ENCODE data around the gene SCCPDH. TPM values are rescaled to one million over a fixed set of nuclear protein-coding genes. Genes with fewer than 3 reads are reported as not detected.

SCCPDH gene
- total RNA-seq, 4 donors from 2014 or later, result 13.3 to 23.3 (median 17.0) TPM

GRCh38 chr1:246814890-246815289 is 90.7 kb downstream of the SCCPDH start:
- no peak for DNase-seq (ENCODE audit: low spot score in 2 of 2)
- 88 to 93% methylated on average over 13 of the region's 13 CpGs for WGBS, 2 donors
- H3K4me3 ChIP-seq (ENCODE audit: low read depth, poor library complexity, severe bottlenecking), result no peak overlapping the region
- intact Hi-C loops (cut with DNase I; ENCODE audit: low total_unique reads), result no loop called here
- TF ChIP-seq, protein P1, sequence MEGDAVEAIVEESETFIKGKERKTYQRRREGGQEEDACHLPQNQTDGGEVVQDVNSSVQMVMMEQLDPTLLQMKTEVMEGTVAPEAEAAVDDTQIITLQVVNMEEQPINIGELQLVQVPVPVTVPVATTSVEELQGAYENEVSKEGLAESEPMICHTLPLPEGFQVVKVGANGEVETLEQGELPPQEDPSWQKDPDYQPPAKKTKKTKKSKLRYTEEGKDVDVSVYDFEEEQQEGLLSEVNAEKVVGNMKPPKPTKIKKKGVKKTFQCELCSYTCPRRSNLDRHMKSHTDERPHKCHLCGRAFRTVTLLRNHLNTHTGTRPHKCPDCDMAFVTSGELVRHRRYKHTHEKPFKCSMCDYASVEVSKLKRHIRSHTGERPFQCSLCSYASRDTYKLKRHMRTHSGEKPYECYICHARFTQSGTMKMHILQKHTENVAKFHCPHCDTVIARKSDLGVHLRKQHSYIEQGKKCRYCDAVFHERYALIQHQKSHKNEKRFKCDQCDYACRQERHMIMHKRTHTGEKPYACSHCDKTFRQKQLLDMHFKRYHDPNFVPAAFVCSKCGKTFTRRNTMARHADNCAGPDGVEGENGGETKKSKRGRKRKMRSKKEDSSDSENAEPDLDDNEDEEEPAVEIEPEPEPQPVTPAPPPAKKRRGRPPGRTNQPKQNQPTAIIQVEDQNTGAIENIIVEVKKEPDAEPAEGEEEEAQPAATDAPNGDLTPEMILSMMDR (IDR thresholded peaks at IDR 0.05), result no peak
- no peak for TF ChIP-seq POLR2A (IDR thresholded peaks at IDR 0.05)

DNA sequence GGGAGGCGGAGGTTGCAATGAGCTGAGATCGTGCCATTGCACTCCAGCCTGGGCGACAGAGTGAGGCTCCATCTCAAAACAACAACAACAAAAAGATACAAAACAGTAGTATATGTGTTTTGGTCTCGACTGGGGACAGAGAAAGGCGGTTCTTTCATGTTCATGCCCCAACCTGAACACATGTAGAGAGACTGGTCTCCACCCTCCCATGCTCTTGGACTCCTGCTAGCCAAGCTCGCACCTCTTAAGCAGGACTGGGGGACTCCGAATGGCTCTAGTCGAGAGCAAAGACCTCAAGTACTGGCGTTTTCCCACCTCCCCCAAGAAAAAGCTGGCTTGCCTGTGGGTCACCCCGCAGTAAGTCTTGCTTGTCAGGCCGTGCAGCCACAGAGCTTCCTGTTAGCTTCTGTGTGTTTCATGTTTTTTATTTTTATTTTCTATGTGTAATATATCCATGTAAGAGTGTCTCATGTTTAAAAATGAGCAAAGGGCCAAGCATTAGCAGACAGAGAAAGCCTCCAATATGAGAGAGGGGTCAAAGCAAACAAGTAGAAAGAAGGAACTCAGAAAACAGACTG is 91.6 kb downstream of the SCCPDH start:
- no peak for DNase-seq (ENCODE audit: low spot score in 2 of 2)
- intact Hi-C loops (cut with DNase I; ENCODE audit: low total_unique reads), result no loop called here
- no peak overlapping the region for H3K4me3 ChIP-seq (ENCODE audit: low read depth, poor library complexity, severe bottlenecking)
- 58 to 74% methylated on average over 11 of the region's 11 CpGs for whole genome bisulfite sequencing, 2 donors
- TF ChIP-seq, protein P1 (IDR thresholded peaks at IDR 0.05), result no peak
- no peak for TF ChIP-seq POLR2A (IDR thresholded peaks at IDR 0.05)

Other genes starting within 250 kb of the SCCPDH start
- 10 to 100 TPM in 3 of 4 donors, 1 to 10 TPM in 1; 8.4 to 25.7 (median 14.4) TPM for gene SMYD3, start 217.1 kb upstream of the SCCPDH start, total RNA-seq
- gene TFB2M, start 158.1 kb upstream of the SCCPDH start, total RNA-seq, result 10 to 100 TPM in 2 of 4 donors, 1 to 10 TPM in 2; 6.8 to 10.9 (median 9.3) TPM
- 10 to 100 TPM; 21.2 to 31.2 (median 28.4) TPM for gene CNST, start 158.0 kb upstream of the SCCPDH start, total RNA-seq
- gene AHCTF1, start 207.5 kb downstream of the SCCPDH start, total RNA-seq, result 10 to 100 TPM; 26.9 to 38.4 (median 29.5) TPM

Data from lower leg skin (tissue), 4 donors.